DMS114 treated with DMSO at 0.1 percent for 48 hours (cell line): ENCODE results near the gene CROCC2.

Experiments
- DNase-seq: peaks from one replicate; lab custom pipeline; 2025; ENCODE audit not compliant: unreplicated experiment; lab: John Stamatoyannopoulos, UW

CROCC2 gene

DNA sequence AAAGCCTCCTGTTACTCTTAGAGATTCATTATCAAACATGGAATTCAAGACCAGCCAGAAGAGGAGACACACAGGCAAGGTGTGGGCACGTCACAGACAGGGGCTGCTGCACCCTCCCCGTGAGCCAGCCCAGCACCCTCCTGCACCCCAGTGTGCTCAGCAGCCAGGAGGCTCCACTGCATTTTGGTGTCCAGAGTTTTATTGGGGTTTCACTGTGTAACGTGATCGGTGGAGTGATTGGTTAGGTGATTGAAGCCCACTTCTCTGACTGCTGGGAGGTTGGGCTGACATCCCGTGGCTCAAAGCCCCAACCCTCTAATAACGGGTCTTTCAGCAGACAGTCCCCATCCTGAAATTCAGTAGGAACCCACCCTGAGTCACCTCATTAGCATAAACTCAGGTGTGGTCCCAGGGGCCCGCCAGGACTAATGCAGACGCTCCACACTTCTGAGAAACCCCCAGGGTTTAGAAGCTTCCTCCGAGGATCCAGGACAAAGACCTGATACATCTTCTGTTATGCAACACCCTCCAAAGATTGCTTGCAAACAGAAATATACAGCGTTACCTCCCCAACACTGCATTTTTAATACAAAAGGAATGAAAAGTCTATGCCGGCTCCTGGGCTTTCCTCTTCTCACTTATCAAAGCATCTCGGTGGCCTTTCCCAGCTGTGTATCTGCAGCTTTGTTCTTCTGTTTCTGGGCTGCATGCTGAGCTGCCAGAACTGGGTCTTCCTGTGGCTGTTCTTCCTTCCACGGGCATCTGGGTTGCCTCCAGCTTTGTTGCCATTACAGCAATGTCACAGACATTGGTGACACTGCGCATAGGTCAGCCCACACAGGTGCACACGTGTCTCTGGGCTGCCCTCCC lies 48.5 kb downstream of the CROCC2 start:
- DNase-seq, result no peak

- no peak for DNase-seq
Observed at GRCh38 chr2:240955306-240956170, 49.4 kb downstream of the CROCC2 start.

- DNase-seq, result no peak
Observed at GRCh38 chr2:240956171-240956934, 50.2 kb downstream of the CROCC2 start.

- no peak for DNase-seq
Observed at GRCh38 chr2:240956935-240957655, 51.0 kb downstream of the CROCC2 start.

DNA sequence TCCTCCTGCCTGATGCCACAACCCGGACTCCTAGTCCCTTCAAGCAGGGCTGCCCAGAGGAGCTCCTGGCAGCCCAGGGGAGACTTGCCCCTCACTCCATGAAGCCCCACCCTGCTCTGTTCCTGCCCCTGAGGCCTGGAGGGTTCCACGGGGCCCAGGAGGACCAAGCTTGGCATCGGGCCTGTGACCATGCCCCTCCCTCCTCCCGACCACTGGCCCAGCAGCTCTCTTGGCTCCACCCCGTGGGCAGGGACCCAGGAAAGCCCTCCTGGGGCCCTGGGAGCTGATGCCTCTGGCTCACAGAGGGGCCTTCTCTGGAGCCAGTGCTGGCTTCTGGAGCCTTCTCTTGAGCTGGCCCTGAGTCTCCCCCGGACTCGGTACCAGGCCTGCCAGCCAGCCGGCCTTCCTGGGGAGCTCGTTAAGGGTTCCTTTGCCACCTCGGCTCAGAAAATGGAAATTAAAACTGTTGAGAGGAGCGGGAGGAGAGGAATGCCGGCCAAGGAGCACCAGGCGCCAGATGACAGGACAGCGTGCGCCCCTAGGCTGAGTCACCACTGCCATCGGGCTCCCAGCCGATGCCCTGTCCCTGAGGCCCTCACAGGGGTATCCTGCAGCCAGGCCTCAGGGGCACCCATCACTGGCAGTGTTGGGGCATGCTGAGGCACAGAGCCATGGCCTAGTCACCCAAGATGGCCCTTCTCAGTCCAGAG lies 51.7 kb downstream of the CROCC2 start:
- no peak for DNase-seq

GRCh38 chr2:240958366-240959213 lies 52.5 kb downstream of the CROCC2 start:
- DNase-seq, result no peak

DNA sequence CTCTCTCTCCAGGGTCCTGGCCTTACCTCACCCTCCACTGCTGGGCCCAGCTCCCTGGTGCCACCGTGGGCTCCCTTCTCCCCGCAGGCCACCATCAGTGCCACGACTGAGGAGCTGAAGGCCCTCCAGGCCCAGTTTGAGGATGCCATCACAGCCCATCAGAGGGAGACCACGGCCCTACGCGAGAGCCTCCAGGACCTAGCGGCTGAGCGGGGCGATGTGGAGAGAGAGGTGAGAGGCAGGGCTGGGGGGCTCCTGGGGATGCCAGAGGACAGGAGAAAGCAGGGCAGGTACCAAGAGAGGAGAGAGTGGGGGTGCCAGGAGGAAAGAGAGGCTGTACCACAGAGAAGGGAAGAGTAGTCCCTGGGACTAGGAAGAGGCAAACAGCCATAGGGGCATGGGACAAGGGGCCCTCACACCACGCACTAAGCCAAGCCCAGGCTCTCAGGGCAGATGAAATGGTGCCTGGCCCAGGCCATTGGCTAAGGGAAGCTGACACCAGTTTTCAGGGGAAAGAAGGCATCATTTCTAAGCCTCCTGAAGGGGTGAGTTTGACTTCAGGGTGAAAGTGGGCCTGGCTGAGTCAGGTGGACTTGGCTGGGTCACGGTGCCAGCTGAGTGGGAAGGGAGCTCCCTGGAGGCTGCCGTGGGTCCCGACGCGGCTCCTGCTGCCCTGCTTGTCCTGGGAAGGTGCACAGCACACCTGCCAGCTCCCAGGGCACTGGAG lies 53.2 kb downstream of the CROCC2 start:
- DNase-seq, result no peak

DNA sequence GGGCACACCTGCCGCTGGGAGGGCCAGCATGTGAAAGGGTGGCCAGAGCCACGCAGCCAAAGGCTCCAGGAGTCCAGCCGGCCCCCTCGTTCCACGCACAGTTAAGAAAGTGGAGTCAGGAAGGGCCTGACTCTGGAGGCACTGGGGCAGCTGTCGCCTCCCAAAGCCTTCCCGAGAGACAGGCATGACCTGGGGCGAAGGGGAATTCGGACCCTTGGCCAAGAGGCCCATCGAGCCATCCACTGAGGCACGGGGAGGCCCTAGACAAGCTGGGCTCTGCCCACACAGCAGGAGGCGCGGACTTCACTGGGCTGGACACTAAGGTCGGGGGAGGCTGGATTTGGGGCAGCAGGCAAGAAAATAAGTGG lies 53.8 kb downstream of the CROCC2 start:
- DNase-seq, result no peak

- DNase-seq, result no peak
Observed at GRCh38 chr2:240960309-240960970, 54.3 kb downstream of the CROCC2 start.

DNA sequence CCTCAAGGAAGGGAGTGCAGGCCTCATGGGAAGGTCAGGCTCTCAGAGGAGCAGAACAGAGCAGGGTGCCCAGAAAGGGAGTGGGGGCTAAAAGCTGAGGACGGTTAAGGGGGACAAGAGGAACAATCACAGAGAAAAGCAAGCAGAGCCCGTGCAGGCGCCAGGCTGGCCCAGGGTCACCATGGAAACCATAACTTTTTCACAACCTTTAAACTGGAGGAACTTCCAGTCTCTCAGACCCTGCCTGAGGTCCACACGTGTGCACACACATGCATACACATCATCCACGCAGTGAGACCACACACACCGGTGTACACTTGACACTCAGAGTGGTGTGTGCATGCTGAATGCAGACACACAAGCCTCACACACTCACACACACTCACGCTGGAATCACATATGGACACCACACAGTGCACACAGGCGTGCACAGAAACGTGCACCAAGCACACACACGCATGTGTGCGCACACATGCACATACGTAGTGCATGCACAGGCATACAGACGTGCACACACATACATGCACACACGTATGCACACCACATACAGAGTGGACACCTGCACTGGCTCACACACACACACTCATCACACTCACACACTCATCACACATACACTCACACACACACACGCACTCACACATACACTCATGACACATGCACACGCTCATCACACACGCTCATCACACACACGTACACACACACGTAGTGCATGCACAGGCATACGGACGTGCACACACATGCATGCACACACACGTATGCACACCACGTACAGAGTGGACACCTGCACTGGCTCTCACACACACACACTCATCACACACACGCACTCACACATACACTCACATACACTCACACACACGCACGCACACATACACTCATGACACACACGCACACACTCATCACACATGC lies 55.1 kb downstream of the CROCC2 start:
- DNase-seq, result no peak

- DNase-seq, result no peak
Observed at GRCh38 chr2:240961910-240962299, 55.8 kb downstream of the CROCC2 start.

DNA sequence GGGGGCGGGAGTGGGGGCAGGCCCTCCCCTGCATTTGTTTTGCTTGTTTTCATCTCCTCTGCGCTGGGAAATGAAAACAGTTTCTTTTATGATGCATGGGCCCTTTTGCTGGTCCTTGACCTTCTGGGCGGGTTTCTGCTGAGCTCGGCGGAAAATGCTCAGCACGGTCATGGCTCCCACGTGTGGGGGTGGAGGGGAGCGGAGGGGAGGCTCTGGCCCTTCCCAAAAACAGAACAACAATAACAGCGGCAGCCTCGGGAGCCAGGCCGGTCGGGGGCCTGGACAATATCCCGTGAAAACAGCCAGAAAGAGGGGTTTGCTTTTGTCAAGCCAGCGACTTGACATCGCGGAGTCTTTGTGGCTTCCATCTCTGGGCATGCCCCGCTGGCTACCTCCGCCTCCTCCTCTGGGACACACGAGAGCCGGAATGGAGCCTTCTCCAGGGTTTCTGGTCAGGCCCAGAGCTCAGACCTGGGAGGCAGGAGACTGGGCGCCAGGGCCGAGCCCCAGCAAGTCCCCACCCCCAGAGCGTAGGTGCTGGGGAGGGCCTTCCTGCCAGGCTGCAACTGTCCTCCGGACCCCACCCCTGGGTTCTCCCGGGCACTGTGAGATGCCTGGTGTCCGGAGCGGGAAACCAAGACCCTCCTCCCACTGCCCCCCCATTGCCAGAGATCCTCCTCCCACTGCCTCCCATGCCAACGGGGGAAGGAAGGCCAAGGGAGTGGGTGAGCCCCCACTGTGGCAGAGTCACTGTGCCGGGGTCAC lies 56.3 kb downstream of the CROCC2 start:
- DNase-seq, result no peak

- DNase-seq, result no peak
Observed at GRCh38 chr2:240963065-240963867, 57.1 kb downstream of the CROCC2 start.

- no peak for DNase-seq
Observed at GRCh38 chr2:240963868-240964703, 58.0 kb downstream of the CROCC2 start.
